Islet of Langerhans (tissue), 1 donor: ENCODE measurements around the gene HNRNPA0.

Source experiments
- FAIRE-seq: peaks from one replicate; lab custom pipeline; 2011; peaks lifted over from hg19 to GRCh38; lab: Jason Lieb, UNC

HNRNPA0 gene

DNA sequence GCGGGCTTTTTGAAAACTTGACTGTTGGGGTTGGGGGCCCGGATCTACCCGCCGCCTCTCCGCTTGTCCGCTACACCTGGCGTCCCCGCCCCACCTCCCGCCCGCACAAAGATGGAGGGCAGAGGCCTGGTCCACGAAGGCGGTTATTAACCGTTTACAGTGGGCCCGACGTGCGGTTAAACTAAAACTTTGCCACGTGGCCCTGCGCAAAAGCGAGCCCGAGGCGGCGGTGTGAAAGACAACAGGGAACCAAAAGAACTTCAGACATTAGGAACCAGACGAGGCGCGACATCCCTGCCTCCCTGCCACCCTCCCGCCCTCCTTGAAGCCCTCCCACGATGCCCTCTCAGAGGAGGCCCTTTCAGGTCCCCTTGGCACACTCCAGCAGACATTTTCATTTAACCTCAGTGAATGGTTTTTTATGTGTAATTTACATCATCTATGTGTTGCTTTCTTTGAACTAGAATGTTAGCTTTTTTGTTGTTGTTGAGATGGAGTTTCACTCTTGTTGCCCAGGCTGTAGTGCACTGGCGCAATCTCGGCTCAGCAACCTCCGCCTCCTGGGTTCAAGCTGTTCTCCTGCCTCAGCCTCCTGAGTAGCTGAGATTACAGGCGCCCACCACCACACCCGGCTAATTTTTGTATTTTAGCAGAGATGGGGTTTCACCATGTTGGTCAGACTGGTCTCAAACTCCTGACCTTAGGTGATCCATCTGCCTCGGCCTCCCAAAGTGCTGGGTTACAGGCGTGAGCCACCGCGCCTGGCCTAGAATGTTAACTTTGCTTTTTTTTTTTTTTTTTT is 999 bp upstream of the HNRNPA0 start:
- no peak for FAIRE-seq

DNA sequence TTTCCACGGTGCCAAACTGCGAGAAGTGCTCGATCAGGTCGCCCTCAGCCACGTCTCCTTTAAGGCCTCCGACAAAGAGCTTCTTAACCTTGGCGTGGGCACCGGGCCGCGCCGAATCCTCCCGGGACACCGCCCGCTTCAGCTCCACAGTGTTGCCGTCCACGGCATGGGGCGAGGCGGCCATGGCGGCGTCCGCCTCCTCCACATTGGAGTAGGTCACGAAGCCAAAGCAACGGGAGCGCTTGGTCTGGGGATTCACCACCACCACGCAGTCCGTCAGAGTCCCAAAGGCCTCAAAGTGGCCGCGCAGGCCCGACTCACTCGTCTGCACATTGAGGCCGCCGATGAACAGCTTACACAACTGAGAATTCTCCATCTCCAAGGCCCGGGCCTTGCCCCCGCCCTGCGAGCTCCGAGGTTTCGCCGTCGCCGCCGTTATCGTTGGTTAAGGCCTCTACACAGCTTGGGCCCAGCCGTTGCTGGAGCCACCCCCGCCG is 424 bp downstream of the HNRNPA0 start:
- no peak for FAIRE-seq

DNA sequence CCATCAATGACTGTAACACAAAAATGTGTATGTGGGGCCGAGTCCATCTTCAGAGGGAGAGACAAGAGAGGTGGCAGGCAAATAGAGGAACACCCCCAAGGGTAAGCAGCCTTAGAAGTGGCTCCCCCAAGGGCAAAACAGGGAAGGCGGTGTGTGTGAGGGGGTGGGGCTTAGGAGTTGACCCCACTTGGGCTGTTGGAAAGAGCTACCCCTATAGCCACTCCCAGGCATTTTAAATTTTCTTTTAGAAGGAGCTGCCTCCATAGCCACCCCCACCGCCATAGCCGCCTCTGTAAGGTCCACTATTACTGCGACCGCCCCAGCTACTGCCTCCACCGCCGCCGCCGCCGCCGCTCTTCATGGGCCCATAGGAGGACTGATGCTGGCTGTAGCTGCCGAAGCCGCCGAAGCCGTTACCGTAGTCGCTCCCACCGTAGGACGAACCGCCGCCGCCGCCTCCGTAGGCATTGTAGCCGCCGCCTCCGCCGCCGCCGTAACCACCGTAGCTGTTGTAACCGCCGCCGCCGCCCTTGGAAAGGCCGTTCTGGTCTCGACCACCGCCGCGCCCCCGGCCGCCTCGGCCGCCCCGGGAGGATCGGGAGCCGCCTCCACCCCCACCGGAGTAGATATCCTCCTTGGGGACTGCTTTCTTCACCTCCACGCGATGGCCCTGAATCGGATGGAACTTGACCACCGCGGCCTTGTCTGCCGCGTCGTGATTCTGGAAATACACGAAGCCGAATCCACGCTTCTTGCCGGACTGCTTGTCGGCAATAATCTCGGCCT is 1.1 kb downstream of the HNRNPA0 start:
- no peak for FAIRE-seq

DNA sequence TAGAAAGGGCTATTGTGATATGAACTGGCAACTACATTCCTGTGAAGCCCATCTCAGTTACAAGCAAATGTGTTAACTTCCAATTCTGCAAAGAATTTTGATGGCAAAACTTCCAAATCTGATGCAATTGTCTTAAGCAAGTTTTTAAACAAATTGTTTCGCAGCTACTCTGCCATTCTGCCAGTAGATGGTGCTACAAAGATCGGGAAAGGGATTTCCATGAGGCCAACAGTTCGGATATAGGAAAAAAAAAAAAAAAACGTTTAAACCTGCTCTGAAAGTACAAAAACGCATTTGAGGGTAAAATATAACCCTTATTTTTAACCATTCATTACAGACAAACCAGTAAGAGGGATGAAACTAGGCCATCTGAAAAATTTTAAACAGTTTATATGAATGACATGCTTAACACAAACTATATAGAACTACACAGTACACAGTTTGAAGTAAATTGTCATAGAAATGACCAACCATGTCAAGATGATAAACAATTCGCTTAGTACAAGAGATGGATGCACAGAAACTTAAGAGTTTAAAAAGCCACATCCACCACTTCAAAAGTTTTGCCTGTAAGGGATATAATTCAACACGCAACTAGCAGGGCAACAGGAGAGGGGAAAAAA is 2.2 kb downstream of the HNRNPA0 start:
- FAIRE-seq, result peak; percentile 91

DNA sequence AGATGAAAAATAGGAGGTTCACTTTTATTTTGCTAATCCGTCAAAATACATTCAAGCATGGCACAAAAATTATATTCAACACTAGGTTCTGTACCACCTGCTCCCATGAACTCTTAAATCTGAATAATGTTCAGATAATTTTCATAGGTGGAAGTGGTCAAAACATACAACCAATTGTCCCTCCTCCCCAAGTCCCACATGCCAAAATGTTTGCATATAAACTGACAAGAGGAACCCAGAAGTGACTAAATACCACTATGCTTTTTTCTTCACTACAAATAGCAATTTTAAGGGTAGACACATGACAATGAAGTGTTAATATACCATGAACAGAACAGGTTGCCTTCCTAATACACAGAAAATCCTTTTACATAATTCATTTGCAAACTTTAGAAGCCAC is 3.7 kb downstream of the HNRNPA0 start:
- no peak for FAIRE-seq

DNA sequence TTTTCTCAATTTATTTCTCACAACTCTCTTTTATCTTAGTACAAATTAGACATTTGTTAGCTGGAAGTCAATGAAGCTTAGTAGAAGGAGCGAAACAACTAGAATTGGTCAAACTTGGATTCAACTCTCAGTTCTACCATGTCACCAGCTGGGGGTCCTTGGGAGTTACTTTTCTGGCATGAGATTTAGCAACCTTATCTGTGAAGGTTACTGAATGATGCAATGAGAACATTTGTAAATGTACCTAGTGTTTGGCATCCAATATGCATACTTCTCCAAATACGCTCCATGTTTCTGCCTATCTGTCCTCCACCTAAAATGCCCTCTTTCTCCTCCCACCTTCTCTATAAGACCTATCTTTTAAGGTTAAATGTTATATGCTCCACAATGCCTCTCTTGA is 6.3 kb downstream of the HNRNPA0 start:
- no peak for FAIRE-seq

DNA sequence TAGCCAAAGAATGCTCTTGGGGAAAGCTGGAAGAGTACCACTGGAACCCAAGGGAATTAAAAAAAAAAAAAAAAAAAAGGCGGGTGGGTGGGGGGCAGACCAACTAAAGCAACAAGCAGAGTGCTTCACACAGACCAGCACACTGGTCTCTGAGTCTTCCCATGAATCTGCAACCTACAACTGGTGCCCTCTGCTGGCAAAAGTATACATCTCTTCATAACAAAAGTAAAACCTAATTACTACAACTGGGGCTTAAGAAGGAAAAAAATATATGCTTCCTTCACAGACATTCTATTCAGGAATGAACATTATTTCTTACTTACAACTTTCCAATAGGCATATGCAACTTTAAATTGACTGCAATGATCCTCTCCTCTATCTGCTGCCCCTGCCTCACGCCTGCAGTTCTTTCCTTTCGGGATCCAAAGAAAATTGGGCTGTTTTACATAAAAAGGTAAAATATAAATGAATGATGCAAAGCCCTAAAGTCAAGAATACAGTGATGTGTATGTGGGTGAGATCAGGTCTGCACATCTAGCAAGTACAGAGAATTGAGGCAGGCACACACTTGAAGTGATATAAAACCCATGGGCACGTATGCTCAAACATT is 11.0 kb downstream of the HNRNPA0 start:
- peak; percentile 55 for FAIRE-seq

DNA sequence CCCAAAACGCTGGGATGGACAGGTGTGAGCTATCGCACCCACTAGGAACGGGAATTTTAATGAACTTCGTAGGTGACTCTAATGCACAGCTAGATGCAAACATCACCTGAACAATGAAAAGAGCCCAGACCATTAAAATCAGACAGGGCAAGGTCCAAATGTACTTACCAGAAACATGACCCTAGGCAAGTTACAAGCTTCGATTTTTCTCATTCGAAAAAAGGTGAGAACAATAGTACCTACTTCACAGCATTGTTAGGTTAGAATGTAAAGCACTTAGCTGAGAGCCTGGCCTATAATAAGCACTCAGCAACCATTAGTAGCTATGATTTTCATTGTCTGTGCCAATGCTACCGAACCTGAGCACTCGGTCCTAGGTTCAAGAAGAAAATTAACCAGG is 12.4 kb downstream of the HNRNPA0 start:
- no peak for FAIRE-seq

DNA sequence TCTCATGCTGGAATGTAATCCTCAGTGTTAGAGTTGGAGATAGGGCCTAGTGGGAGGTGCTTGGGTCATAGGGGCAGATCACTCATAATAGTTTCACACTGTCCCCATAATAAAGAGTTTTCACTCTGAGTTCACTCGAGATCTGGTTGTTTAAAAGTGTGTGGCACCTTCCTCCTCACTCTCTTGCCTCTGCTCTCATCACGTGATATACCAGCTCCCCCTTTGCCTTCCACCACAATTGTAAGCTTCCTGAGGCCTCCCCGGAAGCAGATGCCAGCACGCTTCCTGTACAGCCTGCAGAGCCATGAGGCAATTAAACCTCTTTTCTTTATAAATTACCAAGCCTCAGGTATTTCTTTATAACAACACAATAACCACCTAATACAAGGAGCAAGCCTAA is 14.4 kb downstream of the HNRNPA0 start:
- no peak for FAIRE-seq

DNA sequence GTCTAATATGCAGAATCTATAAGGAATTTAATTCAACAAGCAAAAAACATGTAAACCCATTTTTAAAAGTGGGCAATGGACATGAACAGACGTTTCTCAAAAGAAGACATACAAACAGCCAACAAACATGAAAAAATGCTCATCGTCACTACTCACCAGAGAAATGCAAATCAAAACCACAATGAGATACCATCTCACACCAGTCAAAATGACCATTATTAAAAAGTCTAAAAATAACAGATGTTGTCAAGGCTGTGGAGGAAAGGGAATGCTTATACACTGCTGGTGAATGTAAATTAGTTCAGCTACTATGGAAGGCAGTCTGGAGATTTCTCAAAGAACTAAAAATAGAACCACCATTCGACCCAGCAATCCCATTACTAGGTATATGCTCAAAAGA is 15.2 kb downstream of the HNRNPA0 start:
- no peak for FAIRE-seq

DNA sequence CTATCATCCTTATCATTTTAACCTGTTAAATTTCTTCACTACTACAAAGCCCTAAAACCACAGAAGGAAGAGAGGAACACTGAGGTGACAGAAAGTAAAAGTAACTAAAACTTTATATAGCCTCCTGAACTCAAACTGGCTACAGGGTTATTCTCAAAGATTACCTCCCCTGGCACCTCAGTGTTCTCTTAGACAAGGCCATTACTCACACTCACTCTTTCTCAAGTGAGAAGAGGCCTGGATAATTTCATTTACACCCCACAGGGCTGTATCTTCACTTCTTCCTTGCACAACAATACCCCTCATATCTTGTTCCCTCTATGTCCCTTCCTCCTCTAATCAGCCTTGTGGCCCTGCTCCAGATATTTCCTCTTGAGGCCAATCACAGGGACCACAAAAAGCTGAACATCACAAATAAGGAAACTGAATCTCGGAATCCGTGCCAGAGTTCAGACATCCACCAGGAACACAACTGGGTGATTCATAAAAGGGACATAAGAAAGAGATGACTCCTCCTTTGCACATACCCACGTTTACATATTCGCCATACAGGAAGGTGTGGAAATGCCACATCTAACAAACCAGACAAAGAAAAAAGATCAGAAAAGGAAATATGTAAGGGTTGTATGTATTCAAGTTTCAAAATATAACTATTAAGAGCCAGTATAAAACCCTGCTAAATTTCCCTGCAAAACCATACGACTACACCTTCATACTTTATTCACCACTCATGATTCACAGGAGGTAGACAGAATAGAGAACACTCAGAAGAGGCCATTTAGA is 16.6 kb downstream of the HNRNPA0 start:
- no peak for FAIRE-seq

DNA sequence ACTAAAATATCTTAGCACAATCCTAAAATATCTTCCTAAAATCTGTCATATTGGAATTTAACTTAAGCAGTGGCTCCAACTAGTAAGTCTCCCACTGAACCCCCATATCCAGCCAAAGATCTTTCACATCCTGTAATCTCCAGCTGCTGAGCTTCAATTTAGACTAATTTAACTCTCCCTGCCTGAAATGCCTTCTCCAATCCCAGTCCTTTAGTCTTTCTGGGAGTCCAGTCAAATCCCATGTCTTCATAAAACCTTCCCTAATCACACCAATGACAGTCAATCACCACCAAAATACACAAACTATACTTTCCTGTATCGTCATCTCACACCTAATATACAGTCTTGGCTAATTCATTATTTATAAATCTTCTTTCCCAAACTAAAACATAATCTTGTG is 17.7 kb downstream of the HNRNPA0 start:
- FAIRE-seq, result no peak

DNA sequence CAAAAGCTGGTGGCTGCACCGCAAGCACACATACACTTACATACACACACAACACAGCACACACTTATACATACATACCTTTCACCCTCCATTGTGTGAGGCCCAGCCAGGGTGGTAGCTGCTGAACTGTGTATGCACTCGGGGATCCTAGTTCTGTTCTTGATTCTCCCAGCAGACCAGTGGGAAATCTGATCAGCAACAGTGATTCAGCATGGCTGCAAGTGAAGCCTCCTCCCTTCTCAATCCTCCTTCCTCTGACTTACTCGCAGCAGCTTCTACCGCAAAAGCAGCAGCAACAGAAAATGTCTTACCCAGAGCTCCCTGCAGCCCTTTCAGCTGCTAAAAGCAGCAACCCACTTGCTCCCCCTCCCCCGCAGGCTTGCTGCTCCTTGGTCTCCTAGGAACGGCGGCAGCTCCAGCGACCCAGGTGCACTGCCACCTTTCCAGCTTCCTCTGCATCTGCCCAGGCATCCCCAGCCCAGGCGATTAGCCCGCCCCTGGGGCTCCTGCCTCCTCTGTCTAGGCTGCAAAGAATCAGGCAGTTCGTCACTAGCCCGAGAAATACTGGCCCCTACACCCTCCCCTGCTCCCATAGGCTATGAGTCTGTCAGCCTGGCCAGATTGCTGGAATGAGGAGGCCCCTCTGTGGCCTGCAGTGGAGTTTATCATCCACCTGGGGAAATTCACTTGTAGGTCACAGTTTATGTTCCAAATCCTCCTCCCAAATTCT is 18.4 kb downstream of the HNRNPA0 start, which contains the start of gene KLHL3:
Gene KLHL3 (minus strand): TSS at position 535 of the 730 bp plus-strand sequence. CDS start 443 bp downstream, at position 92.
- FAIRE-seq, result no peak

DNA sequence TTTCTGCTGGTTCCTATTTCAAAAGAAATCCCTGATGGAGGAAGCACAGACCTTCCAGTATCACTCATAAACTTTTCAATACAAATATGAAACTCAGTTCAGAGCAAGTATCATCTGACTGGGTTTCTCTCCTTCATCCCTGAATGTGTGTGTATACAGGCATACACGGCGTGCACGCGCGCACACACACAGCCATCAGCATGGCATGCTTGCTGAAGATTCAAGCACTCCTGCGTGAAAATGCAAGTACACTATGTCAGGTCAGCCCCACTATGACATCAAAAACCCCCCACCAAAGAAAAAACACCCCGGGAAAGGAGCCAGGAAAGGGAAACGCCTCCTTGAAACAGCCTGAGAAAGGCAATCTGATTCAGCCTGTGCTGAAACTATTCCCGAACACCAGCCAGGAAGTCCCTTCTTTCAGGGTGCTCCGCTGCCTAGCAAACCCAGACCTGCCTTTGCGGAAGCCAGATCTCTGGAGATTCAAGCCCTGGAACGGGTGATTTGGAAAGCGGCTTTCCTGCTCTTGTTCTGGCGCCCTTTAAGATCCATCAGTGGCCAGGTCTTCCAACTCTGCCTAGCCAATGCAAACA is 19.1 kb downstream of the HNRNPA0 start:
- FAIRE-seq, result no peak

DNA sequence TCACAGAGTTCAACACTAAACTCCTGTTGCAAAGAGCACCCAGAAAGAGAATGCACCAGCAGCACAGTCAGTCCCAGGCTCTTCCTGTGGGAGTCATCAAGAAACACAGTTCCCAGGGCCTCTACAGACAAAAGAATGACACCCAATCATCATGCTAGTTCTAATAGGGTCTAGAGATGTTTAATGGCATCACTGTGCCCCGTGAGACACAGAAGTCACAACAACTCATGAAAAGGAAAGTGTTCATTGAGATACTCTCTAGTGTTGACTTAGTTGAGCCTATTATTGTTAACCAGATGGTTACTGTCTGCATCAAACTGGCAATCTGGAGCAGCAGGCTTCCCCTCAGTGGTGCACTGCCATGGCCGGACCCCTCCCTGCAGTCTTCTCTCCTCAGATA is 19.8 kb downstream of the HNRNPA0 start:
- FAIRE-seq, result no peak

DNA sequence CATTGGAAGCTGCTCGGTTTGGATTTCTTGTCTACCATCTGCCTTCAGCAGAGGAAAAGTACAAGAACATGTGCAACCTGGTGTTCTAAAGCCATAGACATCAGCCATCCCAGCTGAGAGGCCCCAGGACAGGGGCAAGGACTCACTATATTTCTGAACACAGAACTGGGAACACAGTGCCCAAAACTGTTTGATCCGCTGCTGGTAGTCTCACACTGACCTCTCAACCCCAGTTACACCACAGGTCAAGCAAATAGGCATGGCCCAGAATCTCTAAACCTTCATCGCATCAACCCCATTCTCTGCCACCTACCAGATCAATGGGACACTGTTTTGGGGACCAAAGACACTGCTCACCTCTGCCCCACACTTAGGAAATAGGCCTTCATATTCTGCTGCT is 20.2 kb downstream of the HNRNPA0 start:
- FAIRE-seq, result no peak

DNA sequence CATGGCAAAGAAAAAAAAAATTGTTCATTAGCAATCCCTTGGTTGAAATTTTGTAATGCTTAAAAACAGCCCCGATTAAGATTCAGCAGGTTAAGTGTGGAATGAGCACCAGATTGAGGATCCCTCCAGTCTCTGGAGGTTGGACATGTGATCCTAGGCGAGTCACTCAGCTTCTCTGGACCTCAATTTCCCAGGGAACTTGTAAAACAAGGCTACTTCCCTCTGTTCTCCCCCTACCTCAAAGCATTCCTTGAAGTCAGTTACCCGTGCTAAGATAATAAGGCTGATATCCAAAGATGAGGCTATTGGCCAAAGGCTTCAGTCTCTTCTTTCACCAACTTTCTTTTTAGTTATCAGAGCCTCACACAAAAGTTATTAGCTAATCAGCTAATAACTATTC is 21.2 kb downstream of the HNRNPA0 start:
- FAIRE-seq, result no peak

DNA sequence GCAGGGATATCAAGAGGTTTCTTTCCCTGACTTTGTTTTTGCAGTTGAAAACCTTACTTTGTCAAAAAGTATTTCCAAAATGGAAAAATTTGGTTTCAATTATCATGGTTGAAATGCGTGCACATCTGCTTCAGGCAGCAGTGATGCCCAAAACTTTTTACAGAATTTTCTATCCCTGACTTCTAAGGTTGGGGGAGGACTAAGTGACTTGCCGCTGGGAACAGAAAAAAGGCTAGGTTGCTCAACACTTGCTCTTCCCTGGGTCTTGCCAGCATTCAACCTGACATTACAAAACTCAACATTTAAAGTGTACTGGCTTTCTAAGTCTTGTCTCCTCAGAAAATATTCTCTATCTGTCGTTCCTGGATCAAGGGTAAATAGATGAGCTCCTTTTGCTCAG is 23.0 kb downstream of the HNRNPA0 start:
- FAIRE-seq, result no peak

DNA sequence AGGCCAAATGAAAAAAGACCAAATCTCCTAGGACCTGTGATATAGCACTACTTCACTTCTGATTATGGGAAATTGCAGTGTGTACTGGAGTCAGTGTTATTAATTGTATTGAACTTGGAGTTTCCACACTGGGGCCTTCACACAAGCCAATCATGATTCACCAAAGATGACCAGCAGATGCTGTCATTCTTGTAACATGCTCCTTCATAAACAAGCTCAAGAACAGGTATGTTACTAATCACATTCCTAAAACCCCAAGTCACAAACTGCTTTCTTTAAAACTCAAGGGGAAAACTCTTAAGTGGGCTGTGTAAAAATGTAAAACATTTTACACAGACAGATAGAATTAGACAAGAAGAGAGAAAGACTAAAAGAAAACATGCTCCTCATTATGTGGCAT is 23.8 kb downstream of the HNRNPA0 start:
- no peak for FAIRE-seq

DNA sequence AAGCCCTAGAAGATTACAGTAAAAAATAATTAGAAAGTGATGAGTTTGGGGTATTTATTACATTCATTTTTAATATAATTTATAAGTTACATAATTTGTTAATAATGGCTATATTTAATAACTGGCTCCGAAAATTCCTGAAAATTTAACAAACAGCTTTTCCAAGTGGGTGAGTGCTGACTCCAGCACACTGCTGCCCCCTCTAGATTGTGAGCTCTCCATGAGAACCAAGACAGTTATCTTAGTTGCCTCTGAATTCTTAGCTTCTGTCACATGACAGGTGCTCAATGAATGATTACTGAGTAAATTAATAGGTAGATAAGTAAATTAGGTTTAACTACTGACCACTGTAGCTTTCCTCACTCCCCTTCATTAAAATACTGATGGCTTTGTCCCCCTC is 26.1 kb downstream of the HNRNPA0 start:
- no peak for FAIRE-seq

DNA sequence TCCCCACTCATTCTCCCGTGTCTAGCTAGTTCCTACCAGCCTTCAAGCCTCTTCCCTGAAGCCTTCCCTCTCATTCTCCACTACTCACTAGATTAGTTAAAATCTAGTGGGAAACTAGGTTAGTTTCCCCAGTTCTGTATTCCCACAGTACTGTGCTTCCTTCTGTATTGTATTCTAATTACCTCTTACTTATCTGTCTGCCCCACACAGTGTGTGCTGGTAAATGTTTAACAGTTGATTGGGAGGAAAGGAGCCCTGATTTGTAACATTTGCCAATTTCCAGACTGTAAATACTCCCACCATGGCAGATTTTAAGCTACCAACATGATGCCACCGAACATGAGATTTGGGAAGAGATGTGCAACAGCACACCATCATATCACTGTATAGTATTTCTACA is 26.5 kb downstream of the HNRNPA0 start:
- no peak for FAIRE-seq
